ENCODE results near the gene NCOR2. TPM values are rescaled to one million over a fixed set of nuclear protein-coding genes. Genes with fewer than 3 reads are reported as not detected.
A peak's percentile ranks its signal among the peaks of the same experiment; 100 is the strongest.

NCOR2 gene
- total and polyA plus RNA-seq, 2 of the 4 experiments (the other 2 are of a cell fraction) = 12.9 to 40.8 TPM

DNA sequence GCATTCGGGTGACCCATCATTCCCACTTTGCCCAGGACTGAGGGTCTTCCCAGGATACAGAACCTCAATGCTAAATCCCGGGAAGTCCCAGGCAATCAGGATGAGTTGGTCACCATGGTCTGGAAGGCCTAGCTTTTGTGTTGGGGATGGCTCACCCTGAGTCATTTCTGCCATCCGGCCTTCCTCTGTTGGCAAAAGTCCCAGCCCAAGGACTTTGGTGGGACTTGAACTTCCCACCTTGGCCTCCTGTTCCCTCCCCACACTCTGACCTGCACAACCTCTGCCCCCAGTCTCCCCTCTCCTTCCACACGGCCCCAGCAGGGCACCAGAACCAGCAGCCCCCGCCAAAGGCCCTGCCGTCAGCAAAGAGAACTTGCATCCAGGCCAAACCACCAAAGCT, 24.6 kb upstream of the NCOR2 start:
- H3K9me3 ChIP-seq (ENCODE audit: control insufficient read depth, insufficient read depth, low read length) = no peaks in the 10 kb centered on the region
- no CpG with 5 or more reads among the region's 6 CpGs for WGBS, 2 experiments (ENCODE audit: extremely low coverage in 2 of 2, insufficient read length in 1 of 2)
- no peak overlapping the region for H3K4me2 ChIP-seq (ENCODE audit: low read depth, low read length)
- H4K20me1 ChIP-seq (ENCODE audit: insufficient read depth, low read length) = no peaks in the 10 kb centered on the region; the same call in 1 of the 2 replicates
- H4K91ac ChIP-seq (ENCODE audit: insufficient read depth, low read depth, low read length) = no peak overlapping the region; the same call in 1 of the 2 replicates
- no peak for ATAC-seq (ENCODE audit: low read depth)
- CTCF ChIA-PET = no interaction called here
- TF ChIP-seq MAZ (IDR thresholded peaks at IDR 0.05; ENCODE audit: borderline replicate concordance, low read depth, low read length) (no peak), RAD21 (IDR thresholded peaks at IDR 0.05; ENCODE audit: low read length) (no peak), CHD1 (IDR thresholded peaks at IDR 0.05; ENCODE audit: low read depth, low read length) (no peak), FOS (IDR thresholded peaks at IDR 0.05; ENCODE audit: low read depth, low read length) (peak; percentile 32; the same call in 1 of the 2 replicates)
- TF ChIP-seq, protein P1, sequence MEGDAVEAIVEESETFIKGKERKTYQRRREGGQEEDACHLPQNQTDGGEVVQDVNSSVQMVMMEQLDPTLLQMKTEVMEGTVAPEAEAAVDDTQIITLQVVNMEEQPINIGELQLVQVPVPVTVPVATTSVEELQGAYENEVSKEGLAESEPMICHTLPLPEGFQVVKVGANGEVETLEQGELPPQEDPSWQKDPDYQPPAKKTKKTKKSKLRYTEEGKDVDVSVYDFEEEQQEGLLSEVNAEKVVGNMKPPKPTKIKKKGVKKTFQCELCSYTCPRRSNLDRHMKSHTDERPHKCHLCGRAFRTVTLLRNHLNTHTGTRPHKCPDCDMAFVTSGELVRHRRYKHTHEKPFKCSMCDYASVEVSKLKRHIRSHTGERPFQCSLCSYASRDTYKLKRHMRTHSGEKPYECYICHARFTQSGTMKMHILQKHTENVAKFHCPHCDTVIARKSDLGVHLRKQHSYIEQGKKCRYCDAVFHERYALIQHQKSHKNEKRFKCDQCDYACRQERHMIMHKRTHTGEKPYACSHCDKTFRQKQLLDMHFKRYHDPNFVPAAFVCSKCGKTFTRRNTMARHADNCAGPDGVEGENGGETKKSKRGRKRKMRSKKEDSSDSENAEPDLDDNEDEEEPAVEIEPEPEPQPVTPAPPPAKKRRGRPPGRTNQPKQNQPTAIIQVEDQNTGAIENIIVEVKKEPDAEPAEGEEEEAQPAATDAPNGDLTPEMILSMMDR (conservative IDR thresholded peaks at IDR 0.05; ENCODE audit: low read depth, low read length) = no peak
- intact Hi-C loops (cut with micrococcal nuclease) (no loop called here), in situ Hi-C loops (cut with MboI; ENCODE audit: low sequenced_read_pairs) (no loop called here), dilution Hi-C loops (cut with HindIII; ENCODE audit: low sequenced_read_pairs, unreplicated experiment) (no loop called here)
- H4K5ac ChIP-seq (ENCODE audit: low read depth, low read length) = no peak overlapping the region; the same call in 1 of the 2 replicates
- peak overlapping the region; percentile 84; the same call in 1 of the 2 replicates for H2AK5ac ChIP-seq (ENCODE audit: low read depth, low read length)
- no peak overlapping the region for H3K27ac ChIP-seq (ENCODE audit: insufficient read depth, low read length)
- BruUV-seq (replicated peaks) = no TSS peak
- H3K4me1 ChIP-seq (ENCODE audit: control insufficient read depth, insufficient read depth, low read length) = peaks cover 9% of the 10 kb centered on the region; the same call in 1 of the 2 replicates
- peak overlapping the region in 1 of 2 experiments; percentile 16; a peak in 1 of 4 replicates for H4K8ac ChIP-seq (ENCODE audit: low read depth in 2 of 2, low read length in 2 of 2)
- H3K23ac ChIP-seq (ENCODE audit: low read depth, low read length) = no peak overlapping the region
- H2BK15ac ChIP-seq (ENCODE audit: low read depth, low read length) = 0 out of 3 replicates have a peak overlapping the region, but pooled peaks have one; percentile 47
- peak overlapping the region; percentile 69; the same call in 1 of the 2 replicates for H2BK20ac ChIP-seq (ENCODE audit: low read depth, low read length)
- peak overlapping the region; percentile 7 for H2BK5ac ChIP-seq (ENCODE audit: low read depth, low read length, poor library complexity, severe bottlenecking)
- peak overlapping the region; percentile 85 for H2BK120ac ChIP-seq (ENCODE audit: low read depth, low read length)
- POLR2A ChIA-PET (ENCODE audit: unreplicated experiment) = no interaction called here
- peaks cover under 1% of the 10 kb centered on the region; the same call in 1 of the 2 replicates for H3K27me3 ChIP-seq (ENCODE audit: control insufficient read depth, insufficient read depth, low read length)
- peak overlapping the region; percentile 72 for H3K4ac ChIP-seq (ENCODE audit: low read depth, low read length)
- H2AFZ ChIP-seq (replicated peaks; ENCODE audit: low read length, poor library complexity) = peak overlapping the region; percentile 4
- H3K9ac ChIP-seq (ENCODE audit: low read depth, low read length) = no peak overlapping the region
- H2AK9ac ChIP-seq (replicated peaks; ENCODE audit: low read depth, low read length, poor library complexity) = peak overlapping the region; percentile 89
- H3K14ac ChIP-seq (replicated peaks; ENCODE audit: low read depth, low read length) = peak overlapping the region; percentile 69; the same call in 1 of the 2 replicates
- H3K4me3 ChIP-seq (ENCODE audit: insufficient read depth, low read depth, low read length) = no peak overlapping the region
- H3K18ac ChIP-seq (ENCODE audit: low read depth, low read length) = no peak overlapping the region
- H3K36me3 ChIP-seq (ENCODE audit: control insufficient read depth, insufficient read depth, low read length) = no peaks in the 10 kb centered on the region
- no peak overlapping the region for H3K56ac ChIP-seq (ENCODE audit: extremely low read depth, insufficient read depth, low read length)
- H3K79me1 ChIP-seq (ENCODE audit: low read depth in 1 of 2, low read length in 2 of 2) = no peaks in the 10 kb centered on the region
- H3K9me1 ChIP-seq (ENCODE audit: insufficient read depth, low read length) = no peaks in the 10 kb centered on the region
- DNase-seq = peak; percentile 73

All from IMR-90 (cell line).